Stimulated activated CD4-positive, alpha-beta T cell treated with anti-CD3 and anti-CD28 coated beads, Interleukin-2, amount 100 ng/mL, for 48 hours (primary cell): ENCODE results near the gene GLI3.

Source experiments
- DNase-seq, 2 donors: peaks; one replicate each; pipeline ENCODE4 v3.0.0-alpha.2; 2020

The GLI3 gene

GRCh38 chr7:42099470-42100155 lies 137.4 kb downstream of the GLI3 start:
- DNase-seq: no peak

GRCh38 chr7:42099066-42099465 lies 137.9 kb downstream of the GLI3 start:
- DNase-seq: no peak

- no peak for DNase-seq
These were observed 139.3 kb downstream of the GLI3 start for GRCh38 chr7:42097752-42098151.

GRCh38 chr7:42096681-42097561 lies 140.1 kb downstream of the GLI3 start:
- DNase-seq: no peak

GRCh38 chr7:42096268-42096667 lies 140.7 kb downstream of the GLI3 start:
- DNase-seq: no peak

- DNase-seq: no peak
These were observed 141.2 kb downstream of the GLI3 start for GRCh38 chr7:42095791-42096190.

- no peak for DNase-seq
These were observed 143.6 kb downstream of the GLI3 start for GRCh38 chr7:42093349-42093905.

GRCh38 chr7:42091461-42092291 lies 145.3 kb downstream of the GLI3 start:
- no peak for DNase-seq

GRCh38 chr7:42090806-42091205 lies 146.2 kb downstream of the GLI3 start:
- DNase-seq: no peak

GRCh38 chr7:42090056-42090455 lies 147.0 kb downstream of the GLI3 start:
- no peak for DNase-seq

- no peak for DNase-seq
These were observed 149.4 kb downstream of the GLI3 start for GRCh38 chr7:42087616-42088015.

- DNase-seq: no peak
These were observed 151.5 kb downstream of the GLI3 start for GRCh38 chr7:42085531-42085930.

- DNase-seq: no peak
These were observed 152.7 kb downstream of the GLI3 start for GRCh38 chr7:42084263-42084662.

GRCh38 chr7:42083284-42083683 lies 153.7 kb downstream of the GLI3 start:
- no peak for DNase-seq

- DNase-seq: no peak
These were observed 154.9 kb downstream of the GLI3 start for GRCh38 chr7:42082144-42082543.

- no peak for DNase-seq
These were observed 155.3 kb downstream of the GLI3 start for GRCh38 chr7:42081671-42082070.

- no peak for DNase-seq
These were observed 156.0 kb downstream of the GLI3 start for GRCh38 chr7:42080841-42081586.

GRCh38 chr7:42077271-42078135 lies 159.5 kb downstream of the GLI3 start:
- no peak for DNase-seq

GRCh38 chr7:42076870-42077269 lies 160.1 kb downstream of the GLI3 start:
- DNase-seq: no peak

GRCh38 chr7:42075418-42075817 lies 161.6 kb downstream of the GLI3 start:
- DNase-seq: no peak

- DNase-seq: no peak
These were observed 162.9 kb downstream of the GLI3 start for GRCh38 chr7:42074076-42074475.
